ENCODE results near the gene IL1RN. TPM values are rescaled to one million over a fixed set of nuclear protein-coding genes. Genes with fewer than 3 reads are reported as not detected.

IL1RN gene
- total and polyA plus RNA-seq, 2 of the 8 experiments (the other 6 are each of a cell fraction or from before 2014, with no cell fraction given): not detected

GRCh38 chr2:113160962-113161361 lies 33.6 kb downstream of the IL1RN start:
- Histone ChIP-seq H2BK20ac (ENCODE audit: low read length) (no peak overlapping the region), H4K8ac (ENCODE audit: extremely low read depth, insufficient read depth, low read length) (no peak overlapping the region), H4K5ac (ENCODE audit: insufficient read length, low read depth, low read length) (no peak overlapping the region), H3K36me3 (ENCODE audit: control insufficient read depth in 2 of 4, insufficient read depth in 4 of 4, low read length in 3 of 4) (no peaks in the 10 kb centered on the region), H3K9ac (replicated peaks in 1 of 4; ENCODE audit: extremely low read depth in 1 of 4, low read depth in 3 of 4, low read length in 3 of 4) (no peak overlapping the region), H3K9me3 (ENCODE audit: insufficient read depth in 2 of 2, low read depth in 1 of 2, low read length in 1 of 2) (no peaks in the 10 kb centered on the region), H2BK120ac (replicated peaks; ENCODE audit: low read depth, low read length) (no peak overlapping the region), H4K20me1 (replicated peaks in 1 of 2; ENCODE audit: control insufficient read depth in 1 of 2, insufficient read depth in 2 of 2, low read length in 2 of 2) (no peaks in the 10 kb centered on the region), H2AK5ac (ENCODE audit: low read depth, low read length) (no peak overlapping the region), H3K18ac (ENCODE audit: extremely low read depth, low read length) (no peak overlapping the region), H3K4me3 (ENCODE audit: extremely low read depth in 1 of 4, insufficient read depth in 2 of 4, low read depth in 3 of 4, low read length in 4 of 4) (no peak overlapping the region), H3K14ac (ENCODE audit: insufficient read length) (no peak overlapping the region), H3K56ac (replicated peaks; ENCODE audit: insufficient read length, low read depth, low read length) (no peak overlapping the region), H3K4me1 (replicated peaks in 1 of 4; ENCODE audit: control insufficient read depth in 3 of 4, insufficient read depth in 4 of 4, low read length in 3 of 4) (peaks cover 1 to 10% (median 4%) of the 10 kb centered on the region in 4 experiments; a peak in 5 of 7 replicates), H3K27ac (ENCODE audit: low read depth, low read length) (no peak overlapping the region), H2BK15ac (ENCODE audit: low read length) (no peak overlapping the region), H3K27me3 (replicated peaks in 1 of 4; ENCODE audit: control insufficient read depth in 3 of 4, extremely low read depth in 1 of 4, insufficient read depth in 3 of 4, low read length in 3 of 4) (peaks cover 2 to 17% (median 12%) of the 10 kb centered on the region in 4 experiments; a peak in 6 of 7 replicates), H3K4me2 (ENCODE audit: insufficient read depth in 1 of 2, low read depth in 2 of 2, low read length in 2 of 2) (no peak overlapping the region), H3K23me2 (ENCODE audit: low read depth, low read length) (peaks cover 4% of the 10 kb centered on the region; the same call in 1 of the 2 replicates), H4K91ac (replicated peaks; ENCODE audit: insufficient read length, low read length) (no peak overlapping the region), H3K79me1 (ENCODE audit: low read depth, low read length) (no peaks in the 10 kb centered on the region), H3K23ac (ENCODE audit: insufficient read length) (no peak overlapping the region), H3K79me2 (ENCODE audit: control insufficient read depth in 1 of 2, insufficient read depth in 2 of 2, low read length in 2 of 2) (no peaks in the 10 kb centered on the region), H2BK5ac (ENCODE audit: low read depth, low read length) (no peak overlapping the region), H2BK12ac (ENCODE audit: low read depth, low read length) (no peak overlapping the region), H2AFZ (ENCODE audit: low read length) (no peak overlapping the region), H3K4ac (replicated peaks; ENCODE audit: insufficient read length, low read depth, low read length) (no peak overlapping the region)
- no peak for FAIRE-seq
- peak in 1 of 2 experiments; percentile 35 for DNase-seq (ENCODE audit: low read depth in 1 of 2, low spot score in 2 of 2)
- 93% methylated on average over 5 of the region's 5 CpGs; no CpG with 5 or more reads in 1 of the 2 experiments for WGBS, 2 experiments (ENCODE audit: extremely low coverage in 1 of 2, insufficient coverage in 1 of 2, insufficient read length in 1 of 2, insufficient replicate concordance in 2 of 2, low coverage in 1 of 2, low lambda C conversion rate in 2 of 2, missing lambda C conversion rate in 1 of 2)
- CTCF ChIA-PET (ENCODE audit: partially characterized antibody): interaction anchor here (8.4 kb wide), 1 partner anchor 22 kb away, joined by 85 read pairs; no protein-coding TSS in a partner anchor
- POLR2A ChIA-PET (ENCODE audit: partially characterized antibody): no interaction called here
- TF ChIP-seq CHD1 (IDR thresholded peaks at IDR 0.05; ENCODE audit: low read depth, low read length) (no peak), MAFK (IDR thresholded peaks at IDR 0.05; ENCODE audit: low read depth, low read length) (no peak), TBP (IDR thresholded peaks at IDR 0.05; ENCODE audit: low read depth, low read length) (no peak), TCF12 (IDR thresholded peaks at IDR 0.05; ENCODE audit: low read depth, low read length) (no peak), SIX5 (IDR thresholded peaks at IDR 0.05; ENCODE audit: low read depth, low read length) (no peak), EZH2 (IDR thresholded peaks at IDR 0.05; ENCODE audit: low read depth, low read length, severe bottlenecking) (no peak), SAP30 (IDR thresholded peaks at IDR 0.05; ENCODE audit: insufficient read depth, insufficient replicate concordance, low read length) (no peak), KDM4A (IDR thresholded peaks at IDR 0.05; ENCODE audit: low read depth, low read length, severe bottlenecking) (no peak), CTCF (IDR thresholded peaks at IDR 0.05; ENCODE audit: control extremely low read depth in 1 of 3, insufficient read depth in 1 of 3, low read depth in 1 of 3, low read length in 3 of 3) (no peak), PHF8 (conservative IDR thresholded peaks at IDR 0.05; ENCODE audit: low read depth, low read length) (no peak), BCL11A (IDR thresholded peaks at IDR 0.05; ENCODE audit: low read depth in 2 of 2, low read length in 2 of 2) (no peak)

All from H1 (cell line).